ENCODE data around the gene ADAMTS4. TPM values are rescaled to one million over a fixed set of nuclear protein-coding genes. Genes with fewer than 3 reads are reported as not detected.

The ADAMTS4 gene
- total and polyA plus RNA-seq, 2 of the 4 experiments (the other 2 are of a cell fraction), result 0.39 to 0.72 TPM

DNA sequence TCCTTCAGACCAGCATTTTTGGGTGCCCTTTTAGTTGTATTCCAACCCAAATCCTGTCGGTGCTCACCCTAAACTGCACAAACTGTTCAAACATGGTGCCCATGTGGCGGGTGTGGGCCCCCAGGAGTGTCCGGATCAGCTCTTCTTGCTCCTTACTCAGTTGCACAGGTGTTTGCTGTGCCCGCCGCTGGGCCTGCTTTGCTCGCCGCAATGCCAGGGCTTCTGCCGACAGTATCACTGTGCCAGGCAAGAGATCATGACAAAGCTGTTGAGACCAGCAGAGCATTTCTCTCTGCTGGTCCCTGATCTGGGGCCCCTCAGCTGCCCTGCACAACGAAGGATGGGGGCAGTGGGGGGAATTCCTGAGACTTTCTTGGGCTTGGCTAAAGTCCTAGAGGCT, 34.2 kb upstream of the ADAMTS4 start:
- Histone ChIP-seq H2BK120ac (ENCODE audit: low read depth, low read length) (no peak overlapping the region), H3K9me1 (ENCODE audit: insufficient read depth, low read length) (0 out of 2 replicates have a peak, but pooled peaks cover 5% of the 10 kb centered on the region), H3K23ac (ENCODE audit: low read depth, low read length) (no peak overlapping the region), H3K4me1 (ENCODE audit: control insufficient read depth, insufficient read depth, low read length) (no peaks in the 10 kb centered on the region), H3K9ac (ENCODE audit: low read depth, low read length) (no peak overlapping the region), H3K4me2 (ENCODE audit: low read depth, low read length) (no peak overlapping the region), H2AK5ac (ENCODE audit: low read depth, low read length) (no peak overlapping the region), H2AK9ac (replicated peaks; ENCODE audit: low read depth, low read length, poor library complexity) (peak overlapping the region; percentile 73), H3K27me3 (ENCODE audit: control insufficient read depth, insufficient read depth, low read length) (no peaks in the 10 kb centered on the region), H4K8ac (ENCODE audit: low read depth in 2 of 2, low read length in 2 of 2) (no peak overlapping the region), H3K4ac (ENCODE audit: low read depth, low read length) (no peak overlapping the region), H4K20me1 (ENCODE audit: insufficient read depth, low read length) (no peaks in the 10 kb centered on the region), H3K56ac (ENCODE audit: extremely low read depth, insufficient read depth, low read length) (no peak overlapping the region), H2BK15ac (ENCODE audit: low read depth, low read length) (no peak overlapping the region), H3K9me3 (ENCODE audit: control insufficient read depth, insufficient read depth, low read length) (no peaks in the 10 kb centered on the region), H3K27ac (ENCODE audit: insufficient read depth, low read length) (no peak overlapping the region), H4K91ac (ENCODE audit: insufficient read depth, low read depth, low read length) (no peak overlapping the region), H2AFZ (replicated peaks; ENCODE audit: low read length, poor library complexity) (no peak overlapping the region), H3K14ac (replicated peaks; ENCODE audit: low read depth, low read length) (no peak overlapping the region), H2BK20ac (ENCODE audit: low read depth, low read length) (no peak overlapping the region), H2BK5ac (ENCODE audit: low read depth, low read length, poor library complexity, severe bottlenecking) (no peak overlapping the region), H3K4me3 (ENCODE audit: insufficient read depth, low read depth, low read length) (no peak overlapping the region), H3K79me1 (ENCODE audit: low read depth in 1 of 2, low read length in 2 of 2) (no peaks in the 10 kb centered on the region), H4K5ac (ENCODE audit: low read depth, low read length) (no peak overlapping the region), H3K18ac (ENCODE audit: low read depth, low read length) (no peak overlapping the region), H3K36me3 (ENCODE audit: control insufficient read depth, insufficient read depth, low read length) (peaks cover 19% of the 10 kb centered on the region)
- intact Hi-C loops (cut with micrococcal nuclease), result no loop called here
- dilution Hi-C loops (cut with HindIII; ENCODE audit: low sequenced_read_pairs, unreplicated experiment), result no loop called here
- ATAC-seq (ENCODE audit: low read depth) (no peak), DNase-seq (no peak)
- BruUV-seq (replicated peaks), result no TSS peak
- ChIA-PET CTCF (interaction anchor here (1.2 kb wide), 1 partner anchor 149 kb away, joined by 3 read pairs; no protein-coding TSS in a partner anchor), POLR2A (ENCODE audit: unreplicated experiment) (no interaction called here)
- 90% methylated on average over 8 of the region's 9 CpGs; no CpG with 5 or more reads in 1 of the 2 experiments for WGBS, 2 experiments (ENCODE audit: extremely low coverage in 2 of 2, insufficient read length in 1 of 2)
- in situ Hi-C loops (cut with MboI; ENCODE audit: low sequenced_read_pairs), result no loop called here
- TF ChIP-seq CHD1 (IDR thresholded peaks at IDR 0.05; ENCODE audit: low read depth, low read length) (no peak), POLR2A (IDR thresholded peaks at IDR 0.05; ENCODE audit: low read depth, low read length) (no peak), FOS (IDR thresholded peaks at IDR 0.05; ENCODE audit: low read depth, low read length) (no peak), SMC3 (IDR thresholded peaks at IDR 0.05; ENCODE audit: low read depth, low read length) (no peak), RCOR1 (IDR thresholded peaks at IDR 0.05; ENCODE audit: insufficient replicate concordance, low read length) (no peak), RFX5 (IDR thresholded peaks at IDR 0.05; ENCODE audit: low read depth, low read length) (no peak), MXI1 (IDR thresholded peaks at IDR 0.05; ENCODE audit: borderline replicate concordance, low read depth, low read length) (no peak), CEBPB (IDR thresholded peaks at IDR 0.05; ENCODE audit: low read depth, low read length) (no peak), RAD21 (IDR thresholded peaks at IDR 0.05; ENCODE audit: low read length) (no peak), MAZ (IDR thresholded peaks at IDR 0.05; ENCODE audit: borderline replicate concordance, low read depth, low read length) (no peak), MAFK (IDR thresholded peaks at IDR 0.05; ENCODE audit: low read depth, low read length) (no peak), BHLHE40 (IDR thresholded peaks at IDR 0.05; ENCODE audit: low read depth, low read length) (no peak), NFE2L2 (IDR thresholded peaks at IDR 0.05; ENCODE audit: low read depth, low read length) (no peak)
- TF ChIP-seq, protein P1, sequence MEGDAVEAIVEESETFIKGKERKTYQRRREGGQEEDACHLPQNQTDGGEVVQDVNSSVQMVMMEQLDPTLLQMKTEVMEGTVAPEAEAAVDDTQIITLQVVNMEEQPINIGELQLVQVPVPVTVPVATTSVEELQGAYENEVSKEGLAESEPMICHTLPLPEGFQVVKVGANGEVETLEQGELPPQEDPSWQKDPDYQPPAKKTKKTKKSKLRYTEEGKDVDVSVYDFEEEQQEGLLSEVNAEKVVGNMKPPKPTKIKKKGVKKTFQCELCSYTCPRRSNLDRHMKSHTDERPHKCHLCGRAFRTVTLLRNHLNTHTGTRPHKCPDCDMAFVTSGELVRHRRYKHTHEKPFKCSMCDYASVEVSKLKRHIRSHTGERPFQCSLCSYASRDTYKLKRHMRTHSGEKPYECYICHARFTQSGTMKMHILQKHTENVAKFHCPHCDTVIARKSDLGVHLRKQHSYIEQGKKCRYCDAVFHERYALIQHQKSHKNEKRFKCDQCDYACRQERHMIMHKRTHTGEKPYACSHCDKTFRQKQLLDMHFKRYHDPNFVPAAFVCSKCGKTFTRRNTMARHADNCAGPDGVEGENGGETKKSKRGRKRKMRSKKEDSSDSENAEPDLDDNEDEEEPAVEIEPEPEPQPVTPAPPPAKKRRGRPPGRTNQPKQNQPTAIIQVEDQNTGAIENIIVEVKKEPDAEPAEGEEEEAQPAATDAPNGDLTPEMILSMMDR (conservative IDR thresholded peaks at IDR 0.05; ENCODE audit: low read depth, low read length), result no peak
- TF ChIP-seq, protein P2, sequence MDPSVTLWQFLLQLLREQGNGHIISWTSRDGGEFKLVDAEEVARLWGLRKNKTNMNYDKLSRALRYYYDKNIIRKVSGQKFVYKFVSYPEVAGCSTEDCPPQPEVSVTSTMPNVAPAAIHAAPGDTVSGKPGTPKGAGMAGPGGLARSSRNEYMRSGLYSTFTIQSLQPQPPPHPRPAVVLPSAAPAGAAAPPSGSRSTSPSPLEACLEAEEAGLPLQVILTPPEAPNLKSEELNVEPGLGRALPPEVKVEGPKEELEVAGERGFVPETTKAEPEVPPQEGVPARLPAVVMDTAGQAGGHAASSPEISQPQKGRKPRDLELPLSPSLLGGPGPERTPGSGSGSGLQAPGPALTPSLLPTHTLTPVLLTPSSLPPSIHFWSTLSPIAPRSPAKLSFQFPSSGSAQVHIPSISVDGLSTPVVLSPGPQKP (IDR thresholded peaks at IDR 0.05; ENCODE audit: borderline replicate concordance, low read depth, low read length), result no peak
- TF ChIP-seq, protein P3, sequence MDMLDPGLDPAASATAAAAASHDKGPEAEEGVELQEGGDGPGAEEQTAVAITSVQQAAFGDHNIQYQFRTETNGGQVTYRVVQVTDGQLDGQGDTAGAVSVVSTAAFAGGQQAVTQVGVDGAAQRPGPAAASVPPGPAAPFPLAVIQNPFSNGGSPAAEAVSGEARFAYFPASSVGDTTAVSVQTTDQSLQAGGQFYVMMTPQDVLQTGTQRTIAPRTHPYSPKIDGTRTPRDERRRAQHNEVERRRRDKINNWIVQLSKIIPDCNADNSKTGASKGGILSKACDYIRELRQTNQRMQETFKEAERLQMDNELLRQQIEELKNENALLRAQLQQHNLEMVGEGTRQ (IDR thresholded peaks at IDR 0.05; ENCODE audit: low read depth, low read length), result no peak

Measured in IMR-90 (cell line).